ENCODE results near the gene B3GAT1. TPM values are rescaled to one million over a fixed set of nuclear protein-coding genes. Genes with fewer than 3 reads are reported as not detected.

The B3GAT1 gene
- total and polyA plus RNA-seq, 2 donors (not counting 1 experiment from before 2014, with no cell fraction given): 0.06 TPM; not detected in 1

DNA sequence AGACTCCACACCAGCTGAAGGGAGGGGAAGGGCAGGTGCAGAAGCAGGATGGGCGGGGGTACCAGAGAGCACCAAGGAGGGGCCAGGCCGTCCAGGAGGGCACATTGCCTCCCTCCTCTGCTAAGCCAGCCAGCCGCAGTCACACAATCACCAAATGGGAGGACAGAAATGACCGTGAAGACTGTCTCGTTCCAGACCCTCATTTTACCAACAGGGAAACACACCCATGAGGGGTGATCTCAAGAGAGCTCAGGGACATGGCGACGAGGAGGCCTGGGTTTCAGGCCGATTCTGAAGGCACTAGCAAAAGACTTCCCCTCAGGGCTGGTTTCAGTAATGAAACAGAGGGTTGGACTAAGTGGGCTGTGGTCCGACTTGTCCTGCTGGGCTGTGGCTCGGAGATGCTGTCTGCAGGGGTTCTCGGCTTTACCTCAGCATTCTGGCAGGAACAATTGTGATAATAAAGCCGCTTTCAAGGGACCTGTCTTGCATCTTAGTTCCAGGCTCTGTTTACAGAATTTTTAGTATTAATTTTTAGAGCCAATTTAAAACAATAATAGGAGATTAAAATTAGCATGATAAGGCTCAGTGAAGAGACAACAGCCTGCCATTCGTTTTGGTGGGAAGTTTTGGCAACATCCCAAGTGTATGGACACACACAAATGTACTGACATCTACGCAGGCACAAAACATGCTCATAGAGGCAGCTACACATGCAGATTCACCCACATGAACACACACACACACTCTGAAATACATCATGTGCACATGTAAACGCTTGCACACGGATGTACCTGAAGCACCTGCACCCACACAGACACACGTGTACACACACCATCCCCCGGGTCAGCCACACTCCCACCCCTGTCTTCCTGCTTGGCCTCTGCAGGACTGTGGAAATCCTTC lies 2.0 kb upstream of the B3GAT1 start:
- POLR2A ChIA-PET: no interaction called here
- Histone ChIP-seq H3K4me3 (ENCODE audit: control extremely low read depth in 1 of 5, extremely low read depth in 1 of 5, insufficient read depth in 1 of 5, low read depth in 2 of 5, low read length in 4 of 5) (no peak overlapping the region), H3K4me1 (ENCODE audit: control insufficient read depth in 2 of 2, insufficient read depth in 2 of 2, low read length in 2 of 2) (peaks cover 15 to 24% of the 10 kb centered on the region in 2 donors), H3K9ac (ENCODE audit: low read length) (no peak overlapping the region), H2AFZ (ENCODE audit: insufficient read depth, low read depth, low read length, poor library complexity, severe bottlenecking) (no peak overlapping the region), H3K36me3 (replicated peaks in 1 of 2; ENCODE audit: control extremely low read depth in 1 of 2, control insufficient read depth in 1 of 2, extremely low read depth in 1 of 2, insufficient read depth in 2 of 2, low read length in 1 of 2) (no peaks in the 10 kb centered on the region), H3K27me3 (replicated peaks in 1 of 4; ENCODE audit: control extremely low read depth in 1 of 4, control insufficient read depth in 3 of 4, insufficient read depth in 4 of 4, low read length in 3 of 4) (peaks cover 0 to 52% (median 18%) of the 10 kb centered on the region in 4 experiments), H3K27ac (ENCODE audit: low read length in 2 of 2) (no peak overlapping the region), H3K4me2 (replicated peaks; ENCODE audit: low read depth, low read length, poor library complexity, severe bottlenecking) (no peak overlapping the region), H3K79me2 (ENCODE audit: control insufficient read depth, insufficient read depth, low read length) (no peaks in the 10 kb centered on the region), H4K20me1 (ENCODE audit: control insufficient read depth, insufficient read depth, low read length, poor library complexity, severe bottlenecking) (no peaks in the 10 kb centered on the region), H3K9me3 (ENCODE audit: control extremely low read depth in 1 of 3, control insufficient read depth in 2 of 3, insufficient read depth in 1 of 3, low read length in 2 of 3) (peaks cover 0 to 9% (median 0%) of the 10 kb centered on the region in 3 donors)
- Mint-ChIP-seq H3K4me1 (peaks cover 29% of the 10 kb centered on the region), H3K9me3 (ENCODE audit: insufficient read depth) (no peaks in the 10 kb centered on the region), H3K4me3 (peak overlapping the region; percentile 59), H3K27me3 (peaks cover 56% of the 10 kb centered on the region), H3K27ac (no peak overlapping the region)
- intact Hi-C loops (cut with micrococcal nuclease): no loop called here
- WGBS (ENCODE audit: insufficient coverage): 43% methylated on average over 14 of the region's 18 CpGs
- TF ChIP-seq, protein P1, sequence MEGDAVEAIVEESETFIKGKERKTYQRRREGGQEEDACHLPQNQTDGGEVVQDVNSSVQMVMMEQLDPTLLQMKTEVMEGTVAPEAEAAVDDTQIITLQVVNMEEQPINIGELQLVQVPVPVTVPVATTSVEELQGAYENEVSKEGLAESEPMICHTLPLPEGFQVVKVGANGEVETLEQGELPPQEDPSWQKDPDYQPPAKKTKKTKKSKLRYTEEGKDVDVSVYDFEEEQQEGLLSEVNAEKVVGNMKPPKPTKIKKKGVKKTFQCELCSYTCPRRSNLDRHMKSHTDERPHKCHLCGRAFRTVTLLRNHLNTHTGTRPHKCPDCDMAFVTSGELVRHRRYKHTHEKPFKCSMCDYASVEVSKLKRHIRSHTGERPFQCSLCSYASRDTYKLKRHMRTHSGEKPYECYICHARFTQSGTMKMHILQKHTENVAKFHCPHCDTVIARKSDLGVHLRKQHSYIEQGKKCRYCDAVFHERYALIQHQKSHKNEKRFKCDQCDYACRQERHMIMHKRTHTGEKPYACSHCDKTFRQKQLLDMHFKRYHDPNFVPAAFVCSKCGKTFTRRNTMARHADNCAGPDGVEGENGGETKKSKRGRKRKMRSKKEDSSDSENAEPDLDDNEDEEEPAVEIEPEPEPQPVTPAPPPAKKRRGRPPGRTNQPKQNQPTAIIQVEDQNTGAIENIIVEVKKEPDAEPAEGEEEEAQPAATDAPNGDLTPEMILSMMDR (IDR thresholded peaks at IDR 0.05): no peak
- TF ChIP-seq EZH2 (IDR thresholded peaks at IDR 0.05; ENCODE audit: borderline replicate concordance, insufficient read depth, low read depth, low read length, poor library complexity, severe bottlenecking): no peak
- CTCF ChIA-PET: no interaction called here
- no peak for ATAC-seq (ENCODE audit: low read depth)
- no peak for DNase-seq

Data from B cell (primary cell).